NT2/D1 (cell line): Measurements from ENCODE around the gene NEB.

Experiments used
- DNase-seq: peaks from one replicate; pipeline ENCODE4 v3.0.0-alpha.2; 2011; ENCODE audit warnings: low read depth, low spot score
- H3K27me3 ChIP-seq: 2 replicates; pipeline ENCODE4 v1.6.0; 2011; ENCODE audit warnings: mild to moderate bottlenecking; ENCODE audit not compliant: insufficient read length, insufficient read depth
- H3K36me3 ChIP-seq: 2 replicates; pipeline ENCODE4 v1.6.1; 2011; ENCODE audit warnings: mild to moderate bottlenecking, low read length, mixed read lengths; ENCODE audit not compliant: insufficient read depth, insufficient read length
- H3K4me1 ChIP-seq: 2 replicates; pipeline ENCODE4 v1.5.1; 2011; ENCODE audit not compliant: insufficient read depth, insufficient read length
- H3K4me3 ChIP-seq: 2 replicates; pipeline ENCODE4 v1.5.1; 2011; ENCODE audit warnings: low read depth; ENCODE audit not compliant: insufficient read length
- H3K9ac ChIP-seq: 2 replicates; pipeline ENCODE4 v1.6.0; 2011; ENCODE audit warnings: low read depth; ENCODE audit not compliant: insufficient read length
- H3K9me3 ChIP-seq: 2 replicates; pipeline ENCODE4 v1.5.1; 2011; ENCODE audit warnings: mild to moderate bottlenecking, low read length; ENCODE audit not compliant: insufficient read depth
- SUZ12 ChIP-seq: IDR thresholded peaks from 2 replicates; pipeline ENCODE4 v1.6.1; 2011; ENCODE audit not compliant: insufficient read length, insufficient read depth; ENCODE audit errors: extremely low read depth
- YY1 ChIP-seq: IDR thresholded peaks from 2 replicates; pipeline ENCODE4 v1.6.1; 2011; ENCODE audit not compliant: insufficient read length, insufficient read depth
- ZNF274 ChIP-seq: IDR thresholded peaks from 2 replicates; pipeline ENCODE4 v1.6.1; 2011; ENCODE audit warnings: mild to moderate bottlenecking, low read depth, low read length

The NEB gene

GRCh38 chr2:151556121-151556520, 178.2 kb downstream of the NEB start:
- Histone ChIP-seq H3K4me1 (no peaks in the 10 kb centered on the region), H3K36me3 (no peaks in the 10 kb centered on the region), H3K9me3 (no peaks in the 10 kb centered on the region), H3K4me3 (no peak overlapping the region), H3K27me3 (no peaks in the 10 kb centered on the region), H3K9ac (no peak overlapping the region)
- no peak for DNase-seq
- TF ChIP-seq SUZ12 (no peak), YY1 (no peak), ZNF274 (no peak)

DNA sequence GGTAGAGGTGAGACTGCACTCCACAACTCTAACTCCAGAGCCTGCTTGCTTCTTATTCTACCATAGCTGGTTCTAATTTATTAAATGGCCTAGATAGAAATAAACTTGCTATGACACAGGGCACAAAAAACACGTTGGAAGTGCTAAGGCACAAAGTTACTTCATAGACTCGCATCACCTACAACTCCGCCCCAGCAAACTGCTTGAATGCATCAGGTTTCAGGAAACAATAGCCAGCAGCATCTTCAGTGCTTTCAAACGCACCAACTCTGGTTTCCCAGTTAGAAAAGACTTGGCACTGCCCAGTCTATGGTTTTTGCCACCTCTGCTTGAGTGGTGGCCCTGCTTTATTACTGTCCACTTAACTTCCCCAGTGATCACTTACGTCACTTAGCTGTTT, 182.0 kb downstream of the NEB start:
- TF ChIP-seq ZNF274 (no peak), YY1 (no peak), SUZ12 (no peak)
- H3K36me3 ChIP-seq = no peaks in the 10 kb centered on the region
- no peak overlapping the region for H3K4me3 ChIP-seq
- H3K27me3 ChIP-seq = no peaks in the 10 kb centered on the region
- no peaks in the 10 kb centered on the region for H3K4me1 ChIP-seq
- DNase-seq = no peak
- H3K9me3 ChIP-seq = no peaks in the 10 kb centered on the region
- no peak overlapping the region for H3K9ac ChIP-seq

DNA sequence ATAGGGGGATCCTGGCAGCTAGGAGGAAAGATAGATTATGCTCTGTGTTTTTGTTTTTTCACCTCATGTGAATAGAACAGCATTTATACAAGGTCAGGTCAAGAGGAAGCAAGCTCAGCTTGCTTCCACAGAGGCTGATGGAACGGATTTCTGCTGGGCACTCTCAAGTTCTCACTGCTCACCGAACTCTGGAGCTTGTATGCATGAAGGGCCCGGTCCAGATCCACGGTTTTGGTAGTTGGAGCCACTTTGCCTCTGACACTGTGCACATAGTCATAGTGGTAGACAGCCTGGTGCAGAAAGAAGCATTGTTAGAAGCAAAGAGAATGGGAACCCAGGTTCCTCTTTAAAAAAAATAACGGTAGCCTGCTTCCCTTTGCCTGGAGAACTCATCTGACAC, 182.7 kb downstream of the NEB start:
- TF ChIP-seq SUZ12 (no peak), YY1 (no peak), ZNF274 (no peak)
- no peak overlapping the region for H3K4me3 ChIP-seq
- no peaks in the 10 kb centered on the region for H3K27me3 ChIP-seq
- no peaks in the 10 kb centered on the region for H3K9me3 ChIP-seq
- no peak for DNase-seq
- no peaks in the 10 kb centered on the region for H3K4me1 ChIP-seq
- H3K36me3 ChIP-seq = no peaks in the 10 kb centered on the region
- no peak overlapping the region for H3K9ac ChIP-seq

DNA sequence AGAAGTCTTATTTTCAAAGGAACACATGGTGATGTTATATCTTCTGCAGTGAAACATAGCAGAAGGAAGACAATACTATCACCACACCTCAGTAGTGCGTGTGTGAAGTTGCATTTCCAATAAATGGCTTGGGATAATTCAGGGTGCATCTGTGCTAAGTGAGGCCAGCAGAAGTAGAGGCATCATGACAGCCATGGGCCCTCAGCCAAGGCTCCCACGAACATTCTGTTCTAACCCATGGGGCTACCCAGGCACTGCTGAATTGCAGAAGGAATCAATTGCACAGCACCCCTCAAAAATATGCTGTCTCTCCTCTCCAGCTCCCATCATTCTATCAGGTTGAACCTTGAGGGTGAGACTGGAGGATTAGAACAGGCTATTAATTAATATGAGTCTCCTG, 185.1 kb downstream of the NEB start:
- TF ChIP-seq YY1 (no peak), ZNF274 (no peak), SUZ12 (no peak)
- Histone ChIP-seq H3K4me1 (peaks cover 4% of the 10 kb centered on the region), H3K9ac (no peak overlapping the region)

DNA sequence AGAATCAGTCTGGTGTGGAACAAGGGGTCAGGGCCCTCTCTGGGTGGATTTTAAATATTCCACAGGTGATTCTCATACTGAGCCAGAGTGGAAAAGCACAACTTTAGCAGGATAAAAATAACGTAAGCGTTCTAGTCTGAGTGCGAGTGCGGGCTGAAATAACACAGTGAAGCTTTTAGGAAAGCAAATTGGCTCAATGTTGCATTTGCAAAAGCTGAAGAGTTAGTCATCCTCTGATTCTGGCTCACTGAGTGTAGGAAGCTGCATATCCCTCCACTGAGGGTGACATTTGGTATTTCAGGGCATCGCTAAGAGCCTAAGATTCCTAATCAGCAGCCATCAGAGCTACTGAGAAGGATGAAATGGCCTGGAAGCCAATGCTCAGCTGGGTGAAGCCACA, 189.8 kb downstream of the NEB start:
- Histone ChIP-seq H3K9ac (no peak overlapping the region), H3K36me3 (peaks cover 3% of the 10 kb centered on the region), H3K9me3 (no peaks in the 10 kb centered on the region), H3K4me1 (peaks cover 4% of the 10 kb centered on the region), H3K4me3 (no peak overlapping the region), H3K27me3 (no peaks in the 10 kb centered on the region)
- TF ChIP-seq YY1 = no peak
- no peak for TF ChIP-seq SUZ12
- TF ChIP-seq ZNF274 = no peak
- no peak for DNase-seq

More for the DNA sequence above, 185.1 kb downstream of the NEB start:
- Histone ChIP-seq H3K36me3 (no peaks in the 10 kb centered on the region), H3K4me3 (no peak overlapping the region), H3K27me3 (no peaks in the 10 kb centered on the region), H3K9me3 (no peaks in the 10 kb centered on the region)
- DNase-seq = no peak

DNA sequence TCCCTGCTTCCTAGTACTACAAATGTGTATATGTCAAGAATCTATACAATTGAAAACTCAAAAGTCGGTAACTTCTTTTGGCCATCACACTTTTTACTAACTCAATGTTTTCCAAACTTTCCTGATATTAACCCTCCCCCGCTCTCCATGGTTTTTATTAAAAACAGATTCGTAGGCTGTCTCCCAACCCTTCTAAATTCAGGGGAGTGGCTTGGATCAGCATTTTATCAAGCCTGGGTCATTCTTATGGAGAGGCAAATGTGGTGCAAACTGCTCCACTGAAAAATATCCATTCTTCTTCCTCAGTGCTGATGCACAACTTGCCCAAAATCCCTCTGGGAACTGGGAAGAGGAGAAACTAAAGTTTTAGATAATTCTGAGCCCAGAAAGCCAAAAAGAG, 190.4 kb downstream of the NEB start:
- H3K9ac ChIP-seq = no peak overlapping the region
- no peaks in the 10 kb centered on the region for H3K27me3 ChIP-seq
- no peaks in the 10 kb centered on the region for H3K9me3 ChIP-seq
- no peak for DNase-seq
- peaks cover 4% of the 10 kb centered on the region for H3K4me1 ChIP-seq
- TF ChIP-seq SUZ12 (no peak), YY1 (no peak), ZNF274 (no peak)
- H3K36me3 ChIP-seq = peaks cover 3% of the 10 kb centered on the region
- H3K4me3 ChIP-seq = no peak overlapping the region

GRCh38 chr2:151534001-151534400, 200.3 kb downstream of the NEB start:
- H3K4me1 ChIP-seq = no peaks in the 10 kb centered on the region
- TF ChIP-seq ZNF274 = no peak
- no peak for TF ChIP-seq YY1
- no peak for TF ChIP-seq SUZ12
- H3K9me3 ChIP-seq = no peaks in the 10 kb centered on the region
- H3K36me3 ChIP-seq = peaks cover 5% of the 10 kb centered on the region
- H3K9ac ChIP-seq = no peak overlapping the region
- no peaks in the 10 kb centered on the region for H3K27me3 ChIP-seq
- no peak for DNase-seq
- no peak overlapping the region for H3K4me3 ChIP-seq

- no peak for DNase-seq
- TF ChIP-seq YY1 (no peak), SUZ12 (no peak), ZNF274 (no peak)
- Histone ChIP-seq H3K27me3 (no peaks in the 10 kb centered on the region), H3K4me1 (no peaks in the 10 kb centered on the region), H3K9ac (no peak overlapping the region), H3K36me3 (peaks cover 5% of the 10 kb centered on the region), H3K9me3 (no peaks in the 10 kb centered on the region), H3K4me3 (no peak overlapping the region)
These were observed 201.1 kb downstream of the NEB start for GRCh38 chr2:151533127-151533526.
